Trophoblast cell (in vitro differentiated cells and primary cell): ENCODE measurements around the gene TNFRSF25.

Experiments used
- DNase-seq, 2 donors: peaks; one replicate each; pipeline ENCODE4 v3.0.0-alpha.2; 2016
- H2AFZ ChIP-seq: 2 replicates; pipeline ENCODE4 v1.6.1; 2013; ENCODE audit warnings: low read length, moderate library complexity, mild to moderate bottlenecking; ENCODE audit not compliant: insufficient read depth, poor library complexity
- H2AK5ac ChIP-seq: 2 replicates; pipeline ENCODE4 v1.6.1; 2013; ENCODE audit warnings: mild to moderate bottlenecking, low read length
- H2BK120ac ChIP-seq: 2 replicates; pipeline ENCODE4 v1.6.1; 2013; ENCODE audit warnings: low read length, mild to moderate bottlenecking, moderate library complexity; ENCODE audit not compliant: insufficient read depth, poor library complexity
- H2BK12ac ChIP-seq: 2 replicates; pipeline ENCODE4 v1.6.1; 2013; ENCODE audit warnings: mild to moderate bottlenecking, low read length, moderate library complexity
- H2BK5ac ChIP-seq: 2 replicates; pipeline ENCODE4 v1.6.1; 2013; ENCODE audit warnings: low read length, low read depth, moderate library complexity, mild to moderate bottlenecking; ENCODE audit not compliant: poor library complexity
- H3K14ac ChIP-seq: 2 replicates; pipeline ENCODE4 v1.6.1; 2013; ENCODE audit warnings: mild to moderate bottlenecking, low read length
- H3K18ac ChIP-seq: 2 replicates; pipeline ENCODE4 v1.6.1; 2013; ENCODE audit warnings: mild to moderate bottlenecking, low read length
- H3K23ac ChIP-seq: 2 replicates; pipeline ENCODE4 v1.6.1; 2013; ENCODE audit warnings: low read length
- H3K27ac ChIP-seq: 2 replicates; pipeline ENCODE4 v1.5.1; 2013; ENCODE audit warnings: low read depth, mild to moderate bottlenecking, inconsistent platforms, low read length, moderate library complexity
- H3K27me3 ChIP-seq: 2 replicates; pipeline ENCODE4 v1.6.1; 2013; ENCODE audit warnings: inconsistent platforms, mild to moderate bottlenecking, low read length, moderate library complexity; ENCODE audit not compliant: insufficient read depth
- H3K36me3 ChIP-seq, 2 experiments: 1 replicate in 1 of 2; 2 replicates in 1 of 2; pipeline ENCODE4 v1.6.1; 2013; ENCODE audit warnings: low read length in 2 of 2, mild to moderate bottlenecking in 2 of 2, moderate library complexity in 1 of 2; ENCODE audit not compliant: insufficient read depth in 2 of 2, control insufficient read depth in 1 of 2
- H3K4ac ChIP-seq: 2 replicates; pipeline ENCODE4 v1.6.1; 2013; ENCODE audit warnings: low read depth, mild to moderate bottlenecking, low read length, moderate library complexity
- H3K4me1 ChIP-seq, 2 experiments: 1 replicate in 1 of 2; 2 replicates in 1 of 2; pipeline ENCODE4 v1.6.1; 2013; ENCODE audit warnings: low read length in 2 of 2, mild to moderate bottlenecking in 2 of 2, moderate library complexity in 1 of 2; ENCODE audit not compliant: insufficient read depth in 2 of 2, control insufficient read depth in 1 of 2
- H3K4me2 ChIP-seq: 2 replicates; pipeline ENCODE4 v1.6.1; 2013; ENCODE audit warnings: inconsistent platforms, mild to moderate bottlenecking, low read length, moderate library complexity
- H3K4me3 ChIP-seq: 2 replicates; pipeline ENCODE4 v1.5.1; 2013; ENCODE audit warnings: mild to moderate bottlenecking, low read depth, low read length, inconsistent platforms
- H3K79me1 ChIP-seq: one replicate; pipeline ENCODE4 v1.6.1; 2013; ENCODE audit warnings: low read length
- H3K79me2 ChIP-seq: 2 replicates; pipeline ENCODE4 v1.6.1; 2013; ENCODE audit warnings: low read length, mild to moderate bottlenecking; ENCODE audit not compliant: control insufficient read depth, insufficient read depth, poor library complexity
- H3K9ac ChIP-seq: 2 replicates; pipeline ENCODE4 v1.6.1; 2013; ENCODE audit warnings: mild to moderate bottlenecking, low read length
- H3K9me3 ChIP-seq: 2 replicates; pipeline ENCODE4 v1.6.1; 2013; ENCODE audit warnings: low read depth, mild to moderate bottlenecking, control low read depth, inconsistent platforms, low read length; ENCODE audit not compliant: insufficient read depth
- H4K12ac ChIP-seq: 2 replicates; pipeline ENCODE4 v1.6.1; 2013; ENCODE audit warnings: low read depth, mild to moderate bottlenecking, low read length, moderate library complexity
- H4K8ac ChIP-seq: 2 replicates; pipeline ENCODE4 v1.6.1; 2013; ENCODE audit warnings: low read depth, mild to moderate bottlenecking, low read length, moderate library complexity
- H4K91ac ChIP-seq: one replicate; pipeline ENCODE4 v1.6.1; 2013; ENCODE audit warnings: low read depth, mild to moderate bottlenecking, low read length, moderate library complexity
- WGBS: extraction: QIAGEN DNeasy Blood & Tissue Kit; methylation state at CpG from one replicate; pipeline ENCODE4 v1.1.7; 2013; ENCODE audit warnings: missing lambda C conversion rate; ENCODE audit not compliant: insufficient read length, insufficient coverage; ENCODE audit errors: extremely low coverage; 5-methylcytosine and 5-hydroxymethylcytosine counted together

TNFRSF25 gene

DNA sequence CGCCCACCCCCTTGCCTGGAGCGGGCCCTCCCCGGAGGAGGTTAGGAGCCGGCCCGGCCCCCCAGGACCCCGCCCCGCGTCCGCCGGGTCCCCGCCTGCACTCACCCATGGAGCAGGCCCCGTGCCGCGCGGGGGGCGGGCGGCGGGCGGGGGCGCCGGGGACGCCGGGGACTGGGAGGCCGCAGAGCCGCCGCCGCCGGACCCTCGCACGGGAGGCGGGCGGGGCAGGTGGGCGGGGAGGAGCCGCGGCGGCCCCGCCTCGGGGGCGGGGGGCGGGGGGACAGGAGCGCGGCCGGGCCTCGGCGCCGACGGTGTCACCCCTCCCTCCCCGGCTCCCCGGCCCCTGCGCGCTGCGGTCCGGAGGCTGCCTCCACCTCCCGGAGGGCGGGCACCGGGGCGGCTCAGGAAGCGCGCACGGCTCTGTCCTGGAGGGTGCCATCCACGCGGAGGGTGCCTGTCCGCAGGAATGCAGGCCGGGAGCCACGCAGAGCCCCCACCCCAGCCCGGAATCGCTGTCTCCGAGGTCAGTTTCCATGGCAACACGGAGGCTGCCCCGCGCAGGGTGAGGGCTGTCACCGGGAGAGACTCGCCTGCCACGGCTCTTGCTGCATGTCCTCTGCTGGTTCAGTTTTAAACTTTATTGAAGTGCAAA, 31.4 kb upstream of the TNFRSF25 start:
- no CpG with 5 or more reads among the region's 74 CpGs for WGBS

DNA sequence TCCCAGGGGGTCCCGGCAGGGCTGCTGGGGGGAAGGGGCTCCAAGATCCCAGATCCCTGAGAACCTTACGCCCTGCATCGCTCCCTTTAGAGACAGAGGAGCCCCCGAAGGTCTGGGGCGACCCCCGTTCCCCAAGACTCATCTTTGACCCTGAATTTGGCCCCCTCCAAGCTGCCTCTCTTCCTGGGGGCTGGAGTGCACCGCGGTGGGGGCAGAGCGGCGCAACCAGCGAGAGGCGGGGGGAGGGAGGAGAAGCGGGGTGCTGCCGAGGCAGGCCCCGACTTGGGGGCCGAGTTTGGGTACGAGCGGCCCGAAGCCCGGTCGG, 30.9 kb upstream of the TNFRSF25 start:
- Histone ChIP-seq H3K4me3 (peak overlapping the region; percentile 80), H3K18ac (peak overlapping the region; percentile 68), H3K23ac (no peak overlapping the region), H3K9ac (peak overlapping the region; percentile 83), H4K91ac (peak overlapping the region; percentile 77), H2BK120ac (peak overlapping the region; percentile 69), H3K27me3 (no peaks in the 10 kb centered on the region), H3K4ac (no peak overlapping the region), H3K9me3 (peaks cover 2% of the 10 kb centered on the region), H3K79me1 (peaks cover 16% of the 10 kb centered on the region), H4K8ac (peak overlapping the region; percentile 41), H2AFZ (no peak overlapping the region), H4K12ac (no peak overlapping the region), H2AK5ac (peak overlapping the region; percentile 34), H3K36me3 (peaks cover 5 to 10% of the 10 kb centered on the region in 2 experiments), H3K4me1 (peaks cover 25 to 36% of the 10 kb centered on the region in 2 experiments), H3K4me2 (peak overlapping the region; percentile 93), H3K79me2 (peaks cover 9% of the 10 kb centered on the region), H2BK12ac (no peak overlapping the region), H2BK5ac (peak overlapping the region; percentile 33), H3K27ac (no peak overlapping the region), H3K14ac (peak overlapping the region; percentile 54)
- no peak for DNase-seq
- WGBS = no CpG with 5 or more reads among the region's 21 CpGs

More for the DNA sequence above, 31.4 kb upstream of the TNFRSF25 start:
- Histone ChIP-seq H4K91ac (peak overlapping the region; percentile 77), H3K36me3 (peaks cover 2 to 10% of the 10 kb centered on the region in 2 experiments), H3K4ac (no peak overlapping the region), H3K14ac (peak overlapping the region; percentile 54), H3K4me3 (peak overlapping the region; percentile 80), H3K23ac (no peak overlapping the region), H3K79me1 (peaks cover 13% of the 10 kb centered on the region), H3K9ac (no peak overlapping the region), H3K4me1 (peaks cover 20 to 34% of the 10 kb centered on the region in 2 experiments), H4K8ac (peak overlapping the region; percentile 55), H2BK12ac (no peak overlapping the region), H2AK5ac (no peak overlapping the region), H3K18ac (peak overlapping the region; percentile 68), H3K27me3 (no peaks in the 10 kb centered on the region), H3K79me2 (peaks cover 6% of the 10 kb centered on the region), H2AFZ (peak overlapping the region; percentile 7), H3K9me3 (no peaks in the 10 kb centered on the region), H4K12ac (no peak overlapping the region), H2BK120ac (peak overlapping the region; percentile 69), H3K27ac (no peak overlapping the region), H2BK5ac (peak overlapping the region; percentile 33), H3K4me2 (peak overlapping the region; percentile 93)
- DNase-seq = peak; percentile 62 to 75

DNA sequence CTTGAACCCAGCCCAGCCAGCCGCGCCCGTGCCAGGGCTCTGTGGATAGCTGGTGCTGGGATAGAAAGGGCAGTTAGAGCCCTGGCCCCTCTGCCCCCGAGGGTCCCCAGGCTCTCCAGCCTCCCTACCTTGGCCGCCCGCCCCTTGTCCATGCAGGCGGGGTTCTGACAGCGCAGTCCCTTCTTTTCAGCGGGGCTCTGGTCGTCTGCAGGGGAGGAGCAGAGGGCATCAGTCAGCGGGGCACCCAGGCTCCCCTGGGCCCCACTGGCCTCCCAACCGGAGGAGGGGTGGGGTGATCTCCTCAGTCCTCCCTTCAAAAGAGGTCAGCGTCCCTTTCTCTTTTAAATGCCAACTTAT, 30.4 kb upstream of the TNFRSF25 start:
- WGBS = no CpG with 5 or more reads among the region's 13 CpGs
- H3K4ac ChIP-seq = no peak overlapping the region

DNA sequence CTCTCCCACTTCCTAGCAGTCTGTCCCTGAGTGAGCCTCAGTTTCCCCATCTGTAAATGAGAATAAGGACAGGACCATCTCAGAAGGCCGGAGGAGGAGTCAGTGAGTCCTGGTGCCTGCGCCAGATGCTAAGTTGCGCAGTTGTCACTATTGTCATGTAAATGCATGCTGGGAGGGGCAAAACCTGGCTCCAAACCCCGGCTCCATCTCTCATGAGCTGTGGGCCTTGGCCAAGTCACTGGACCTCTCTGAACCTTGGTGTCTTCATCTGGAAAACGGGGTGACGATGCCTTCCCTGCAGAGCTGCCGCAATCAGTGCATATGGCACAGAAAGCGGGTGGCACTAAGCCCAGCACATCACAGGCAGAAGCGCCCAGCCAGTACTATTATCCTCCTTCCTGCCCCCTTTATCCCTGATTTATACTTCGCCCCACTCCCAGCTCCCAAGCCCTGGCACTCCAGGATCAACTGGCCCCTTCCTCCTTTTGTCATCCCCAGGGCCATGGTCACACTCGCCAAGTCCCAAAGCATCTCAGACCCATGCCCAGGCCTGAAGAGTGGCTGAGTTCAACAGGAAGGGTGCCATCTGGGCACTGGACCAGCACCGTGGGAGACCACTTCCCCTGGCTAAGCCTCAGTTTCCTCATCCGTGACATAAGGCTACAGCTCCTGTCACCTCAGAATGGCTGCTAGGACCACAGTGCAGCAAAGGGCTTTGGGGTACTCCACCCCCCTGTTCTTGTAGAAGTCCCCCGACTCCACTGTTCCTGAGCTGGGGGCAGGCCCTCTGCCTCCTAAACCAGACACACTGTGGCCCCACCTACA, 29.8 kb upstream of the TNFRSF25 start:
- no peak overlapping the region for H3K27ac ChIP-seq
- no peak overlapping the region for H4K8ac ChIP-seq
- H3K27me3 ChIP-seq = no peaks in the 10 kb centered on the region
- H4K91ac ChIP-seq = no peak overlapping the region
- H3K79me2 ChIP-seq = peaks cover 13% of the 10 kb centered on the region
- H2BK12ac ChIP-seq = no peak overlapping the region
- peaks cover 34 to 42% of the 10 kb centered on the region in 2 experiments for H3K4me1 ChIP-seq
- H3K4ac ChIP-seq = no peak overlapping the region
- peaks cover 24% of the 10 kb centered on the region for H3K79me1 ChIP-seq
- no peak overlapping the region for H2AFZ ChIP-seq
- peak overlapping the region; percentile 17 for H3K18ac ChIP-seq
- no peak overlapping the region for H2BK5ac ChIP-seq
- DNase-seq = no peak
- H3K4me2 ChIP-seq = peak overlapping the region; percentile 93
- H2BK120ac ChIP-seq = no peak overlapping the region
- H3K9ac ChIP-seq = peak overlapping the region; percentile 36
- H3K4me3 ChIP-seq = peak overlapping the region; percentile 55
- no peak overlapping the region for H2AK5ac ChIP-seq
- no peak overlapping the region for H3K23ac ChIP-seq
- no CpG with 5 or more reads among the region's 14 CpGs for WGBS
- H3K9me3 ChIP-seq = peaks cover 2% of the 10 kb centered on the region
- H4K12ac ChIP-seq = no peak overlapping the region
- H3K36me3 ChIP-seq = peaks cover 5 to 10% of the 10 kb centered on the region in 2 experiments
- no peak overlapping the region for H3K14ac ChIP-seq

More for the DNA sequence above, 30.4 kb upstream of the TNFRSF25 start:
- Histone ChIP-seq H3K4me2 (peak overlapping the region; percentile 93), H3K9ac (peak overlapping the region; percentile 36), H3K9me3 (peaks cover 2% of the 10 kb centered on the region), H2AFZ (no peak overlapping the region), H4K12ac (peak overlapping the region; percentile 9), H3K27ac (no peak overlapping the region), H2BK12ac (no peak overlapping the region), H3K14ac (peak overlapping the region; percentile 16), H3K79me2 (peaks cover 9% of the 10 kb centered on the region), H3K4me3 (peak overlapping the region; percentile 55), H2BK120ac (peak overlapping the region; percentile 6), H2AK5ac (no peak overlapping the region), H3K18ac (peak overlapping the region; percentile 5), H4K8ac (no peak overlapping the region), H3K23ac (no peak overlapping the region), H2BK5ac (no peak overlapping the region), H3K27me3 (no peaks in the 10 kb centered on the region), H3K36me3 (peaks cover 5 to 10% of the 10 kb centered on the region in 2 experiments), H4K91ac (peak overlapping the region; percentile 2), H3K79me1 (peaks cover 19% of the 10 kb centered on the region), H3K4me1 (peaks cover 30 to 39% of the 10 kb centered on the region in 2 experiments)
- DNase-seq = no peak
